Activated naive CD4-positive, alpha-beta T cell treated with anti-CD3 and anti-CD28 coated beads, Interleukin-2, amount 10 ng/mL, durations not matched to agents 7 days and 5 days (primary cell): ENCODE data around the gene C19orf85.

ENCODE experiments used
- CTCF ChIA-PET: fragments of 350-600 bp; sonication (Branson Sonifier 250); formaldehyde crosslinking; loops from one replicate; lab custom pipeline; 2021; ENCODE audit warnings: antibody characterized with exemption; lab: Charles Lee
- DNase-seq: peaks from one replicate; pipeline ENCODE4 v3.0.0-alpha.2; 2020
- H3K27ac Mint-ChIP-seq: one replicate; pipeline ENCODE4 v1.8.0; 2021; ENCODE audit warnings: mild to moderate bottlenecking, moderate library complexity, mixed read lengths
- H3K27me3 Mint-ChIP-seq: one replicate; pipeline ENCODE4 v1.8.0; 2021; ENCODE audit warnings: mild to moderate bottlenecking, mixed read lengths
- H3K36me3 Mint-ChIP-seq: one replicate; pipeline ENCODE4 v1.8.0; 2021; ENCODE audit warnings: mixed read lengths
- H3K4me1 Mint-ChIP-seq: one replicate; pipeline ENCODE4 v1.8.0; 2021; ENCODE audit warnings: mixed read lengths
- H3K4me3 Mint-ChIP-seq: one replicate; pipeline ENCODE4 v1.8.0; 2021; ENCODE audit warnings: mild to moderate bottlenecking, moderate library complexity, mixed read lengths
- H3K9me3 Mint-ChIP-seq: one replicate; pipeline ENCODE4 v1.8.0; 2021; ENCODE audit warnings: mixed read lengths

The C19orf85 gene

GRCh38 chr19:55485439-55486011, 21.0 kb upstream of the C19orf85 start:
- Mint-ChIP-seq H3K4me1 (peaks cover 9% of the 10 kb centered on the region), H3K9me3 (no peaks in the 10 kb centered on the region), H3K4me3 (peak overlapping the region; percentile 73), H3K27me3 (peaks cover 33% of the 10 kb centered on the region), H3K27ac (peak overlapping the region; percentile 19), H3K36me3 (no peaks in the 10 kb centered on the region)
- CTCF ChIA-PET: interaction anchor here (1.0 to 4.1 kb wide), 3 partner anchors 9 to 19 kb away, joined by 4 to 23 read pairs (median 6); partner anchors contain the start of gene ZNF628
- DNase-seq: no peak

- H3K27me3 Mint-ChIP-seq: peaks cover 26% of the 10 kb centered on the region
- DNase-seq: peak; percentile 75
- H3K27ac Mint-ChIP-seq: peak within 1 kb of the TSS; percentile 24
- no peaks in the 10 kb centered on the region for H3K9me3 Mint-ChIP-seq
- H3K36me3 Mint-ChIP-seq: peaks cover 2% of the 10 kb centered on the region
- H3K4me1 Mint-ChIP-seq: peaks cover 11% of the 10 kb centered on the region
- CTCF ChIA-PET: interaction anchor here (1.0 to 4.1 kb wide), 3 partner anchors 8 to 20 kb away, joined by 4 to 23 read pairs (median 6); partner anchors contain the start of gene ZNF628
- H3K4me3 Mint-ChIP-seq: peak within 1 kb of the TSS; percentile 73
These were observed 20.3 kb upstream of the C19orf85 start, which contains the start of gene NAT14 for GRCh38 chr19:55484593-55485438. NAT14 (plus strand) TSS chr19:55485188; CDS start chr19:55485709, 521 bp downstream.

GRCh38 chr19:55483706-55484592, 19.4 kb upstream of the C19orf85 start:
- H3K9me3 Mint-ChIP-seq: no peaks in the 10 kb centered on the region
- peaks cover 20% of the 10 kb centered on the region for H3K4me1 Mint-ChIP-seq
- CTCF ChIA-PET: interaction anchor here (1.0 to 4.1 kb wide), 4 partner anchors 7 to 20 kb away, joined by 3 to 23 read pairs (median 5); partner anchors contain the start of gene ZNF628
- H3K4me3 Mint-ChIP-seq: peak overlapping the region; percentile 73
- H3K36me3 Mint-ChIP-seq: peaks cover 4% of the 10 kb centered on the region
- no peak for DNase-seq
- no peak overlapping the region for H3K27ac Mint-ChIP-seq
- H3K27me3 Mint-ChIP-seq: peaks cover 19% of the 10 kb centered on the region

GRCh38 chr19:55482967-55483705, 18.6 kb upstream of the C19orf85 start:
- H3K27me3 Mint-ChIP-seq: peaks cover 13% of the 10 kb centered on the region
- H3K36me3 Mint-ChIP-seq: peaks cover 4% of the 10 kb centered on the region
- H3K9me3 Mint-ChIP-seq: no peaks in the 10 kb centered on the region
- DNase-seq: no peak
- H3K4me3 Mint-ChIP-seq: peak overlapping the region; percentile 33
- CTCF ChIA-PET: interaction anchor here (1.2 to 4.1 kb wide), 2 partner anchors 10 to 21 kb away, joined by 3 to 23 read pairs; no protein-coding TSS in a partner anchor
- H3K27ac Mint-ChIP-seq: no peak overlapping the region
- peaks cover 28% of the 10 kb centered on the region for H3K4me1 Mint-ChIP-seq

- Mint-ChIP-seq H3K27ac (no peak overlapping the region), H3K9me3 (no peaks in the 10 kb centered on the region), H3K4me3 (no peak overlapping the region), H3K27me3 (peaks cover 8% of the 10 kb centered on the region), H3K36me3 (peaks cover 4% of the 10 kb centered on the region), H3K4me1 (peaks cover 33% of the 10 kb centered on the region)
- CTCF ChIA-PET: interaction anchor here (1.2 kb wide), 1 partner anchor 10 kb away, joined by 3 read pairs; no protein-coding TSS in a partner anchor
- DNase-seq: no peak
These were observed 17.8 kb upstream of the C19orf85 start for GRCh38 chr19:55482156-55482961.

- peaks cover 36% of the 10 kb centered on the region for H3K4me1 Mint-ChIP-seq
- CTCF ChIA-PET: no interaction called here
- no peaks in the 10 kb centered on the region for H3K9me3 Mint-ChIP-seq
- peaks cover 4% of the 10 kb centered on the region for H3K36me3 Mint-ChIP-seq
- H3K27ac Mint-ChIP-seq: no peak overlapping the region
- no peak for DNase-seq
- H3K4me3 Mint-ChIP-seq: no peak overlapping the region
- peaks cover 4% of the 10 kb centered on the region for H3K27me3 Mint-ChIP-seq
These were observed 17.2 kb upstream of the C19orf85 start for GRCh38 chr19:55481794-55482155.

GRCh38 chr19:55481148-55481793, 16.7 kb upstream of the C19orf85 start:
- Mint-ChIP-seq H3K27ac (no peak overlapping the region), H3K4me3 (no peak overlapping the region), H3K36me3 (peaks cover 4% of the 10 kb centered on the region), H3K4me1 (peaks cover 36% of the 10 kb centered on the region), H3K9me3 (no peaks in the 10 kb centered on the region), H3K27me3 (peaks cover 4% of the 10 kb centered on the region)
- CTCF ChIA-PET: no interaction called here
- no peak for DNase-seq

- DNase-seq: no peak
- H3K4me3 Mint-ChIP-seq: no peak overlapping the region
- CTCF ChIA-PET: interaction anchor here (0.8 to 1.1 kb wide), 2 partner anchors 12 to 20 kb away, joined by 3 read pairs; no protein-coding TSS in a partner anchor
- no peaks in the 10 kb centered on the region for H3K27me3 Mint-ChIP-seq
- H3K9me3 Mint-ChIP-seq: no peaks in the 10 kb centered on the region
- H3K36me3 Mint-ChIP-seq: peaks cover 4% of the 10 kb centered on the region
- H3K27ac Mint-ChIP-seq: peak overlapping the region; percentile 49
- peaks cover 38% of the 10 kb centered on the region for H3K4me1 Mint-ChIP-seq
These were observed 15.1 kb upstream of the C19orf85 start for GRCh38 chr19:55479451-55480230.

GRCh38 chr19:55479045-55479444, 14.5 kb upstream of the C19orf85 start:
- Mint-ChIP-seq H3K36me3 (peaks cover 4% of the 10 kb centered on the region), H3K4me3 (no peak overlapping the region), H3K27ac (peak overlapping the region; percentile 19), H3K9me3 (no peaks in the 10 kb centered on the region), H3K27me3 (no peaks in the 10 kb centered on the region), H3K4me1 (peaks cover 34% of the 10 kb centered on the region)
- no peak for DNase-seq
- CTCF ChIA-PET: interaction anchor here (0.8 to 1.1 kb wide), 2 partner anchors 11 to 20 kb away, joined by 3 read pairs; no protein-coding TSS in a partner anchor

GRCh38 chr19:55478364-55478763, 13.8 kb upstream of the C19orf85 start:
- Mint-ChIP-seq H3K27me3 (no peaks in the 10 kb centered on the region), H3K36me3 (peaks cover 4% of the 10 kb centered on the region), H3K4me3 (peak overlapping the region; percentile 84), H3K9me3 (no peaks in the 10 kb centered on the region), H3K4me1 (peaks cover 34% of the 10 kb centered on the region), H3K27ac (no peak overlapping the region)
- DNase-seq: no peak
- CTCF ChIA-PET: interaction anchor here (1.1 kb wide), 1 partner anchor 19 kb away, joined by 3 read pairs; no protein-coding TSS in a partner anchor

GRCh38 chr19:55477905-55478304, 13.4 kb upstream of the C19orf85 start:
- no peak for DNase-seq
- H3K27me3 Mint-ChIP-seq: peaks cover 4% of the 10 kb centered on the region
- H3K4me1 Mint-ChIP-seq: peaks cover 34% of the 10 kb centered on the region
- H3K27ac Mint-ChIP-seq: no peak overlapping the region
- peaks cover 4% of the 10 kb centered on the region for H3K36me3 Mint-ChIP-seq
- CTCF ChIA-PET: interaction anchor here (4.5 kb wide), 1 partner anchor 26 kb away, joined by 20 read pairs; no protein-coding TSS in a partner anchor
- peak overlapping the region; percentile 84 for H3K4me3 Mint-ChIP-seq
- H3K9me3 Mint-ChIP-seq: no peaks in the 10 kb centered on the region
